Naive thymus-derived CD4-positive, alpha-beta T cell (primary cell): ENCODE results near the gene ATAD2B. TPM values are rescaled to one million over a fixed set of nuclear protein-coding genes. Genes with fewer than 3 reads are reported as not detected.

Experiments
- ATAC-seq: fragments of 150-1000 bp; cut with Tn5 transposase; 2 replicates; pipeline ENCODE4 v1.10.0; 2021; ENCODE audit warnings: mild to moderate bottlenecking, moderate library complexity
- CTCF ChIA-PET: fragments of 350-600 bp; sonication (Branson Sonifier 250); formaldehyde crosslinking; loops from one replicate; lab custom pipeline; 2021; ENCODE audit warnings: antibody characterized with exemption; lab: Charles Lee
- POLR2A ChIA-PET: fragments of 350-600 bp; sonication (Branson Sonifier 250); formaldehyde crosslinking; loops from one replicate; lab custom pipeline; 2021; ENCODE audit warnings: antibody characterized with exemption, inconsistent platforms; lab: Charles Lee
- DNase-seq, 9 donors: peaks; one replicate each; pipeline versions ENCODE4 v3.0.0 to v3.0.0-alpha.2; 2020 to 2022; ENCODE audit warnings: mixed read lengths in 1 of 9
- H3K27ac ChIP-seq: one replicate; pipeline ENCODE4 v1.7.0; 2013; ENCODE audit warnings: mild to moderate bottlenecking, low read depth, low read length, moderate library complexity
- H3K27me3 ChIP-seq, 2 donors: one replicate each; pipeline ENCODE4 v1.7.0; 2013; ENCODE audit warnings: low read length in 2 of 2, mild to moderate bottlenecking in 2 of 2, moderate library complexity in 2 of 2; ENCODE audit not compliant: control insufficient read depth in 2 of 2, insufficient read depth in 2 of 2
- H3K36me3 ChIP-seq, 3 experiments: 1 replicate in 2 of 3; 2 replicates in 1 of 3; pipeline ENCODE4 v1.7.0; 2013; ENCODE audit warnings: low read length in 3 of 3, mild to moderate bottlenecking in 3 of 3, moderate library complexity in 1 of 3; ENCODE audit not compliant: insufficient read depth in 3 of 3, control insufficient read depth in 2 of 3
- H3K4me1 ChIP-seq, 2 donors: one replicate each; pipeline ENCODE4 v1.7.0; 2013; ENCODE audit warnings: low read length in 2 of 2, mild to moderate bottlenecking in 2 of 2, moderate library complexity in 1 of 2; ENCODE audit not compliant: control insufficient read depth in 2 of 2, insufficient read depth in 2 of 2
- H3K4me3 ChIP-seq: 2 replicates; pipeline ENCODE4 v1.7.0; 2013; ENCODE audit warnings: mild to moderate bottlenecking, low read length
- H3K9me3 ChIP-seq, 3 experiments: 1 replicate in 2 of 3; 2 replicates in 1 of 3; pipeline ENCODE4 v1.7.0; 2013; ENCODE audit warnings: low read length in 3 of 3; ENCODE audit not compliant: control insufficient read depth in 2 of 3
- H3K27ac Mint-ChIP-seq, 9 donors: one replicate each; pipeline ENCODE4 v1.8.0; 2020 to 2022; ENCODE audit warnings: mixed read lengths in 9 of 9, mild to moderate bottlenecking in 8 of 9, moderate library complexity in 5 of 9, inconsistent platforms in 2 of 9
- H3K27me3 Mint-ChIP-seq, 5 donors: one replicate each; pipeline ENCODE4 v1.8.0; 2021 to 2022; ENCODE audit warnings: mixed read lengths in 5 of 5, mild to moderate bottlenecking in 1 of 5
- H3K36me3 Mint-ChIP-seq, 5 donors: one replicate each; pipeline ENCODE4 v1.8.0; 2020 to 2022; ENCODE audit warnings: mixed read lengths in 5 of 5, mild to moderate bottlenecking in 3 of 5, inconsistent platforms in 1 of 5
- H3K4me1 Mint-ChIP-seq, 7 donors: one replicate each; pipeline ENCODE4 v1.8.0; 2020 to 2022; ENCODE audit warnings: mixed read lengths in 7 of 7, mild to moderate bottlenecking in 3 of 7, inconsistent platforms in 1 of 7
- H3K4me3 Mint-ChIP-seq, 10 donors: one replicate each; pipeline ENCODE4 v1.8.0; 2020 to 2022; ENCODE audit warnings: mild to moderate bottlenecking in 10 of 10, mixed read lengths in 10 of 10, moderate library complexity in 6 of 10, inconsistent platforms in 2 of 10
- H3K9me3 Mint-ChIP-seq, 11 donors: one replicate each; pipeline ENCODE4 v1.8.0; 2020 to 2022; ENCODE audit warnings: mixed read lengths in 11 of 11, mild to moderate bottlenecking in 4 of 11, inconsistent platforms in 1 of 11, moderate library complexity in 1 of 11
- intact Hi-C, 2 donors: fragments of 100-400 bp; cut with micrococcal nuclease; formaldehyde crosslinking; loops; one replicate each; pipeline ENCODE4 v1.15.1; 2023
- polyA plus RNA-seq, 2 donors: library from polyadenylated mRNA; unstranded; fragments of 300-500 nt; fragmentation: Illumina TruSeq; gene quantifications; one replicate each; pipeline ENCODE4 v1.2.3, GENCODE V29; 2021
- total RNA-seq, 6 experiments: library from RNA in 5 of 6; stranded (reverse) in 5 of 6; gene quantifications; 1 replicate in 5 of 6; 2 replicates in 1 of 6; pipeline ENCODE4 v1.2.3 and lab custom pipeline; 2021 to 2026

ATAD2B gene
- total and polyA plus RNA-seq, 7 experiments from 2014 or later, result 10.2 to 55.8 (median 38.0) TPM

GRCh38 chr2:23867449-23867848 is 59.5 kb downstream of the ATAD2B start:
- DNase-seq (no peak), ATAC-seq (no peak)
- Mint-ChIP-seq H3K27ac (peak overlapping the region in 1 of 9 donors; percentile 71), H3K9me3 (no peaks in the 10 kb centered on the region), H3K4me1 (peaks cover 0 to 7% (median 3%) of the 10 kb centered on the region in 7 donors), H3K4me3 (no peak overlapping the region), H3K36me3 (peaks cover 15 to 49% (median 21%) of the 10 kb centered on the region in 5 donors), H3K27me3 (no peaks in the 10 kb centered on the region)
- Histone ChIP-seq H3K4me3 (no peak overlapping the region), H3K9me3 (no peaks in the 10 kb centered on the region), H3K27me3 (no peaks in the 10 kb centered on the region), H3K36me3 (peaks cover 8 to 31% (median 9%) of the 10 kb centered on the region in 3 experiments), H3K4me1 (no peaks in the 10 kb centered on the region), H3K27ac (no peak overlapping the region)
- intact Hi-C loops, result no loop called here
- POLR2A ChIA-PET, result no interaction called here
- CTCF ChIA-PET, result no interaction called here

DNA sequence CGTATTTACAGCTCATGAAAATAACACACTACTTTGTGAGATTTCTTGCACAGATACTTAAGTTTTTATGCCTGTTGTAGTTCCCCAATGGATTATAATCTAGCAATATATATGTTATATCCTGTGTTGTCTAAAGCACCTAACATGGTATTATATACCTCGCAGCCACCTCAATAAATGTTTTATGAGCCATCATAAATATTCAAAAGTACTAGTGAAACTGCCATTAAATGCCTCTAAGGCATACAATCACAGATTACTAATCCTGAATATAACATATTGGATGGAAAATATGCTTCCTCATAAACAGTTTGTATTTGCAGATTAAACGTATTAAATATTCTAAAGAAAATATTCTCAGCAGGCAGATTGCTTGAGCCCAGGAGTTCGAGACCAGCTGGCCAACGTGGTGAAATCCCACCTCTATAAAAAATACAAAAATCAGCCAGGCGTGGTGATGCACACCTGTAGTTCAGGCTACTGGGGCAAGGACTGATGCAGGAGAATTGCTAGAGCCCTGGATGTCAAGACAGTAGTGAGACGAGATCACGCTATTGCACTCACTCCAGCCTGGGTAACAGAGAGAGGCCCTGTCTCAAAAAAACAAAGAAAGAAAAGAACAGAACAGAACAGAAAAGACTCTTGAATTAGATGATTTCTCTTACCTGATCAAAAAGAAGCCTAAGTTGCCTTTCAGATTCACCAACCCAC is 64.1 kb downstream of the ATAD2B start:
- no peaks in the 10 kb centered on the region for H3K9me3 Mint-ChIP-seq
- H3K27ac Mint-ChIP-seq, result no peak overlapping the region
- POLR2A ChIA-PET, result interaction anchor here (0.7 kb wide), 1 partner anchor 9 kb away, joined by 3 read pairs; no protein-coding TSS in a partner anchor
- H3K36me3 ChIP-seq, result peaks cover 5 to 40% (median 5%) of the 10 kb centered on the region in 3 experiments
- H3K9me3 ChIP-seq, result no peaks in the 10 kb centered on the region
- DNase-seq (no peak), ATAC-seq (no peak)
- CTCF ChIA-PET, result no interaction called here
- H3K27me3 ChIP-seq, result no peaks in the 10 kb centered on the region
- H3K27me3 Mint-ChIP-seq, result no peaks in the 10 kb centered on the region
- H3K4me1 ChIP-seq, result no peaks in the 10 kb centered on the region
- H3K4me3 Mint-ChIP-seq, result no peak overlapping the region
- peaks cover 13 to 47% (median 19%) of the 10 kb centered on the region in 5 donors for H3K36me3 Mint-ChIP-seq
- H3K27ac ChIP-seq, result no peak overlapping the region
- H3K4me3 ChIP-seq, result no peak overlapping the region
- intact Hi-C loops, result no loop called here
- H3K4me1 Mint-ChIP-seq, result peaks cover 0 to 4% (median 0%) of the 10 kb centered on the region in 7 donors

- no peaks in the 10 kb centered on the region for H3K4me1 ChIP-seq
- no peak overlapping the region for H3K4me3 ChIP-seq
- Mint-ChIP-seq H3K27me3 (no peaks in the 10 kb centered on the region), H3K4me1 (peaks cover 0 to 4% (median 0%) of the 10 kb centered on the region in 7 donors), H3K27ac (no peak overlapping the region), H3K36me3 (peaks cover 9 to 42% (median 14%) of the 10 kb centered on the region in 5 donors), H3K9me3 (no peaks in the 10 kb centered on the region), H3K4me3 (no peak overlapping the region)
- no peak for DNase-seq
- H3K27me3 ChIP-seq, result no peaks in the 10 kb centered on the region
- ChIA-PET POLR2A (no interaction called here), CTCF (no interaction called here)
- peaks cover under 1 to 40% (median 5%) of the 10 kb centered on the region in 3 experiments for H3K36me3 ChIP-seq
- no peaks in the 10 kb centered on the region for H3K9me3 ChIP-seq
- ATAC-seq, result no peak
- intact Hi-C loops, result no loop called here
- no peak overlapping the region for H3K27ac ChIP-seq
Measured at GRCh38 chr2:23861952-23862351, 65.0 kb downstream of the ATAD2B start.

DNA sequence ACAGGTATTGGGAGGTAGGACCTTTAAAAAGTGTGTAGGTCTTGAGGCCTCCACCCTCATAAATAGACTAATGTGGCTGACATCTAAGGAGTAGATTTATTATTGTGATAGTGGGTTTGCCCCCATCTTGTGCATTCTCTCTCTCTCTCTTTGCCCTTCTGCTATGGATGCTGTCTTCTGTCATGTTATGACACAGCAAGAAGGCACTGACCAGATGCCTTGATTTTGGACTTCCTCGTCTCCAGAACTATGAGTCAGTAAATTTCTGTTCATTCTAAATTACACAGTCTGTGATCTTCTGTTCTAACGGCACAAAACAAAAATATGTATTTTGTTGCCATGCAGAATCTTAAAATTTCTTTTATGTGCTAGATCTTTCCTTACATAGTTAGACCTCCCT is 66.9 kb downstream of the ATAD2B start:
- no peak overlapping the region for H3K4me3 ChIP-seq
- ChIA-PET POLR2A (interaction anchor here (0.7 kb wide), 1 partner anchor 27 kb away, joined by 3 read pairs; no protein-coding TSS in a partner anchor), CTCF (no interaction called here)
- peaks cover 0 to 42% (median 5%) of the 10 kb centered on the region in 3 experiments for H3K36me3 ChIP-seq
- H3K9me3 ChIP-seq, result no peaks in the 10 kb centered on the region
- Mint-ChIP-seq H3K4me1 (peaks cover 0 to 4% (median 0%) of the 10 kb centered on the region in 7 donors), H3K9me3 (no peaks in the 10 kb centered on the region), H3K27me3 (no peaks in the 10 kb centered on the region), H3K27ac (no peak overlapping the region), H3K36me3 (peaks cover 10 to 48% (median 16%) of the 10 kb centered on the region in 5 donors), H3K4me3 (no peak overlapping the region)
- no peak for ATAC-seq
- intact Hi-C loops, result no loop called here
- no peaks in the 10 kb centered on the region for H3K4me1 ChIP-seq
- no peaks in the 10 kb centered on the region for H3K27me3 ChIP-seq
- no peak overlapping the region for H3K27ac ChIP-seq
- DNase-seq, result no peak

GRCh38 chr2:23859234-23859633 is 67.7 kb downstream of the ATAD2B start:
- Mint-ChIP-seq H3K36me3 (peaks cover 10 to 51% (median 14%) of the 10 kb centered on the region in 5 donors), H3K4me1 (peaks cover 0 to 3% (median 0%) of the 10 kb centered on the region in 7 donors), H3K4me3 (no peak overlapping the region), H3K27me3 (no peaks in the 10 kb centered on the region), H3K27ac (no peak overlapping the region), H3K9me3 (no peaks in the 10 kb centered on the region)
- Histone ChIP-seq H3K4me1 (no peaks in the 10 kb centered on the region), H3K4me3 (no peak overlapping the region), H3K27me3 (no peaks in the 10 kb centered on the region), H3K27ac (no peak overlapping the region), H3K36me3 (peaks cover 0 to 39% (median 3%) of the 10 kb centered on the region in 3 experiments), H3K9me3 (no peaks in the 10 kb centered on the region)
- ATAC-seq (no peak), DNase-seq (no peak)
- ChIA-PET POLR2A (interaction anchor here (0.7 to 0.8 kb wide), 2 partner anchors 26 to 1994 kb away, joined by 3 read pairs; no protein-coding TSS in a partner anchor), CTCF (no interaction called here)
- intact Hi-C loops, result no loop called here

- no peak for DNase-seq
Measured at GRCh38 chr2:23850564-23851256, 76.2 kb downstream of the ATAD2B start.

More at GRCh38 chr2:23850564-23851256, 76.2 kb downstream of the ATAD2B start:
- ChIA-PET POLR2A (interaction anchor here (0.6 kb wide), 1 partner anchor 141 kb away, joined by 4 read pairs; no protein-coding TSS in a partner anchor), CTCF (no interaction called here)
- Mint-ChIP-seq H3K4me3 (no peak overlapping the region), H3K27ac (peak overlapping the region in 5 of 9 donors; percentile 1 to 71 (median 22)), H3K9me3 (no peaks in the 10 kb centered on the region), H3K36me3 (peaks cover 3 to 39% (median 5%) of the 10 kb centered on the region in 5 donors), H3K4me1 (peaks cover 0 to 7% (median 0%) of the 10 kb centered on the region in 7 donors), H3K27me3 (no peaks in the 10 kb centered on the region)
- Histone ChIP-seq H3K4me3 (no peak overlapping the region), H3K9me3 (no peaks in the 10 kb centered on the region), H3K4me1 (no peaks in the 10 kb centered on the region), H3K36me3 (peaks cover 0 to 9% (median 2%) of the 10 kb centered on the region in 3 experiments), H3K27me3 (no peaks in the 10 kb centered on the region), H3K27ac (no peak overlapping the region)
- ATAC-seq, result no peak
- intact Hi-C loops, result no loop called here
